OCI-M1 (cell line): ENCODE data around the gene ZNF487.
"Not testable (repeated sequence)": the region's sequence is repeated elsewhere in the genome, so short reads cannot be mapped to it uniquely, and the experiment has no call there.

Experiments
- DNase-seq: peaks from one replicate; lab custom pipeline; 2025; lab: John Stamatoyannopoulos, UW

ZNF487 gene

GRCh38 chr10:43404704-43405084 is 32.2 kb upstream of the ZNF487 start:
- DNase-seq: peak; percentile 62

GRCh38 chr10:43407148-43407575 is 29.7 kb upstream of the ZNF487 start:
- no peak for DNase-seq

GRCh38 chr10:43407576-43408330 is 29.2 kb upstream of the ZNF487 start:
- DNase-seq: peak; percentile 96

- DNase-seq: no peak
Measured at GRCh38 chr10:43408331-43408709, 28.6 kb upstream of the ZNF487 start.

- peak; percentile 99 for DNase-seq
Measured at GRCh38 chr10:43408710-43409384, 28.1 kb upstream of the ZNF487 start, which contains the start of gene HNRNPF. HNRNPF (minus strand) TSS chr10:43409186; CDS start chr10:43387884, 21,302 bp downstream.

DNA sequence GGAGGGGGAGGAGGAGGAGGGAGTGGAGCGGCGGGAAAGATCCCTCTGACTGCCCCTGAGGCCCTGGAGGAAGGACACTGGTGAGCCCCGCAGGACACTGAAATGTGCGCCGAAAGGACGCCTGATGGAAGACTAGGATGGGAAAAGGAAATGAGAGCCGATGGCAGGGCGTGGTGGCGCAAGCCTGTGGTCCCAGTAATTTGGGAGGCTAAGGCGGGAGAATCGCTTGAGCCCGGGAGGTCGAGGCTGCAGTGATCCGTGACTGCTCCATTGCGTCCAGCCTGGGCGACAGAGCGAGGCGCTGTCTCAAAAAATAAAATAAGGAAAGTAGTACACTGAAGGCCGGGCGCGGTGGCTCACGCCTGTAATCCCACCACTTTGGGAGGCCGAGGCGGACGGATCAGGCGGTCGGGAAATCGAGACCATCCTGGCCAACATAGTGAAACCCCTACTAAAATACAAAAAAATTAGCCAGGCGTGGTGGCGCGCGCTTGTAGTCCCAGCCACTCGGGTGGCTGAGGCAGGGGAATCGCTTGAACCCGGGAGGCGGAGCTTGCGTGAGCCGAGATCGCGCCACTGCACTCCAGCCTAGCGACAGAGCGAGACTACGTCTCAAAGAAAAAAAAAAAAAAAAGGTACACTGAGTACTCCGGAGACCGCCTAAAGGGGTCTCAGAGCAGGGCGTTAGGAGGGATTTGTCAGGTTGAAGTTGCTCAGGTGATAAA is 27.4 kb upstream of the ZNF487 start:
- DNase-seq: peak; percentile 85

GRCh38 chr10:43410345-43410744 is 26.6 kb upstream of the ZNF487 start:
- DNase-seq: no peak

DNA sequence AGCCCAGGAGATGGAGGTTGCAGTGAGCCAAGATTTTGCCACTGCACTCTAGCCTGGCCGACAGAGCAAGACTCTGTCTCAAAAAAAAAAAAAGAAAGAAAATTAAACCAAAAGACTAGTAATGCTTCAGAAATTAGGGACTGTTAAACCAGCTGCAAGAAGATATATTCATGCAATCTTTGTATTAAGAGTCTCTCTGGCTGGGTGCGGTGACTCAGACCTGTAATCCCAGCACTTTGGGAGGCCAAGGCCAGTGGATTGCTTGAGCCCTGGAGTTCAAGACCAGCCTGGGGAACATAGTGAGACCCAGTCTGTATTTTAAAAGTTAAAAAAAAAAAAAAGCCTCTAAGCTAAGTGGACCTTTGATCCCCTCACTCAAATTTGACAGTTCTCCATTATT is 25.4 kb upstream of the ZNF487 start:
- no peak for DNase-seq

- DNase-seq: peak; percentile 57
Measured at GRCh38 chr10:43415544-43415943, 21.4 kb upstream of the ZNF487 start.

GRCh38 chr10:43417950-43418768 is 18.8 kb upstream of the ZNF487 start:
- peak; percentile 100 for DNase-seq

DNA sequence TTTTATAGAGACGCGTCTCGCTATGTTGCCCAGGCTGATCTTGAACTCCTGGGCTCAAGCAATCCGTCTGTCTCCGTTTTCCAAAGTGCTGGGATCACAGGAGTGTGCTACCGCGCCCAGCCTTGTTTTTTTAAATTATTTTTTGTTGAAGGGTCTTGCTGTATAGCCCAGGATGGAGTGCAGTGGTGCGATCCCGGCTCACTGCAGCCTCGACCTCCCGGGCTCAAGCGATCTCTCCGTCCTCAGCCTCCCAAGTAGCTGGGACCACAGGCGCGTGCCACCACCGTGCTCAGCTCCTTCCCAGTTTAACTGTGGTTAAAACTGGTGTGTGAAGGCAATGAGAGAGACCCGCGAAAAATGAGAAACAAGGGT is 16.9 kb upstream of the ZNF487 start:
- no peak for DNase-seq

DNA sequence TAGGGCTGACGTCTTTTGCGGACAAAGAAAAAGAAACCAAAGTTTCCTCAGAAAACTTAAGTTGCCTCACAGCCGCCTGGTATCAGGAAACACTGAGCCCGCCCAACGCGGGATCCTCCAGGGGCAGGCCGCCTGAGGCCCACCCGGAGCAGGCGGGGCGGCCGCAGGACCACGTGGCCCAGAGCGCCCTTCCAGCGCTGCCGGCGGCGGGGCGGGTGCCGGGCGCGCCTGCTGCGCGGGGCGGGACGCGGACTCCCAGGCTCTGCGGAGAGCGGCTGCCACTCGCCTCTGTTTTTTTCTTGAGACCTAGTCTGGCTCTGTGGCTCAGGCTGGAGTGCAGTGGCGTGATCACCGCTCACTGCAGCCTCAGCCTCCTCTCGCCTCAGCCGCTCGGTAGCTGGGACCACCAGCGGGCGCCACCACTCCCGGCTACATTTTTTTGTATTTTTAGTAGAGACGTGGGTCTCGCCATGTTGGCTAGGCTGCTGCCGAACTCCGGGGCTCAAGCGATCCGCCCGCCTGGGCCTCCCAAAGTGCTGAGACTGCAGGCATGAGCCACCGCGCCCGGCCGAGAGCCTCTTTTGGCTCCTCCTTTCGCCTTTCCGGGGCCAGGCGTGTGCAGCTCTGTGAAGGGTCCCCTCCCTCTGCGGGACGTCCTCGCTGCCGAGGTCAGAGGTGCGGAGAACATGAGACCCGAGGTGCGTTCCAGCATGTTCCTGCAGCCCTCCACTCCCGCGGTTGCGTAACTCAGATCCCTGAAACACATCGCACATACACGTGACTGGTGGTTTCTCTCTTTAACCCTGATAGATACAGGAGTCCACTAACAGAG is 16.3 kb upstream of the ZNF487 start:
- DNase-seq: peak; percentile 96

DNA sequence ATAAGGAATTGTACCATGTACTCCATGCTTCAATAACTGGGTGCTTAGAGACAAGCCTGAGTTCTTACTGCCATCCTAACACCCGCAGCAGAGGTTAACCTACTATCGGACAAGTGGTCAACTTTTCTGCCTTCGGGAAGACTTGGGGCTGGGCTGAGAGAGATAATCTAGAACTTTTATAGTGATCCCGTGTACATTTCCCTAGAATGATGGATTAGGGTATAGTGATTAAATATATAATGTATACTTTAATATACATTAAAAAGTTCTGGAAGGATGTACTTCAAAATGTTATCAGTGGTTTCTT is 15.8 kb upstream of the ZNF487 start:
- no peak for DNase-seq

DNA sequence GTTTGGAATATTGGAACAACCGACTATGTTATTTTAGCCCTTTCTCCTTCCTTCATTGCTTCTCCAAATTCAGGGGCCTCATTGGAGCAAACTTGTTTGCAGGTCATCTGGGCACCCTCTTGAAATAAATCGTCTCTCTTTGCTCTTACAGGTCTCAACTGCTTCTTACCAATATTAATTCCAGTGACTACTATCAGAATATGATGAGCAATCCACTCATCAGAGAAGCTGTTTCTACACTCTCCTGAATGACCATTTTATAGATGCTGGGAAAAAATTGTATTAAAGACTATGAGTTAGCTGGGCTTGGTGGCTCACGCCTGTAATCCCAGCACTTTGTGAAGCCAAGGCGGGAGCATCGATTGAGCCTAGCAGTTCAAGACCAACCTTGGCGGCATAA is 15.4 kb upstream of the ZNF487 start:
- no peak for DNase-seq

DNA sequence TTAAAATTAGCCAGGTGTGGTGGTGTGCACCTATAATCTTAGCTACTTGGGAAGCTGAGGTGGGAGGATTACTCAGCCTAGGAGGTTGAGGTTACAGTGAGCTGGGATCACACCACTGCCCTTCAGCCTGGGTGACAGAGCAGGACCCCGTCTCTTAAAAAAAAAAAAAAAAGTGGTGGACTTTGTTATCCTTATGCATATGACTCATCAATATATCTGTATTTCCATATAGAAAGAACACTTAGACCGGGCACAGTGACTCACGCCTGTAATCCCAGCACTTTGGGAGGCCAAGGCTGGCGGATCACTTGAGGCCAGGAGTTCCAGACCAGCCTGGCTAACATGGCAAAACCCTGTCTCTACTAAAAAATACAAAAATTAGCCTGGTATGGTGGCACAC is 15.0 kb upstream of the ZNF487 start:
- not testable (repeated sequence) for DNase-seq

- no peak for DNase-seq
Measured at GRCh38 chr10:43424416-43424815, 12.5 kb upstream of the ZNF487 start.

- not testable (repeated sequence) for DNase-seq
Measured at GRCh38 chr10:43426476-43426875, 10.4 kb upstream of the ZNF487 start.

- peak; percentile 57 for DNase-seq
Measured at GRCh38 chr10:43427166-43427825, 9.6 kb upstream of the ZNF487 start.

GRCh38 chr10:43430926-43431663 is 5.8 kb upstream of the ZNF487 start:
- DNase-seq: no peak
